Activated gamma-delta T cell treated with anti-CD3 and anti-CD28 coated beads, Interleukin-2, amount 50 U/mL, for 16 hours (primary cell): Measurements from ENCODE around the gene PATL2.
"Not testable (repeated sequence)": the region's sequence is repeated elsewhere in the genome, so short reads cannot be mapped to it uniquely, and the experiment has no call there.

Experiments
- DNase-seq: peaks from one replicate; pipeline ENCODE4 v3.0.0-alpha.2; 2020; ENCODE audit warnings: low read depth

Gene PATL2

DNA sequence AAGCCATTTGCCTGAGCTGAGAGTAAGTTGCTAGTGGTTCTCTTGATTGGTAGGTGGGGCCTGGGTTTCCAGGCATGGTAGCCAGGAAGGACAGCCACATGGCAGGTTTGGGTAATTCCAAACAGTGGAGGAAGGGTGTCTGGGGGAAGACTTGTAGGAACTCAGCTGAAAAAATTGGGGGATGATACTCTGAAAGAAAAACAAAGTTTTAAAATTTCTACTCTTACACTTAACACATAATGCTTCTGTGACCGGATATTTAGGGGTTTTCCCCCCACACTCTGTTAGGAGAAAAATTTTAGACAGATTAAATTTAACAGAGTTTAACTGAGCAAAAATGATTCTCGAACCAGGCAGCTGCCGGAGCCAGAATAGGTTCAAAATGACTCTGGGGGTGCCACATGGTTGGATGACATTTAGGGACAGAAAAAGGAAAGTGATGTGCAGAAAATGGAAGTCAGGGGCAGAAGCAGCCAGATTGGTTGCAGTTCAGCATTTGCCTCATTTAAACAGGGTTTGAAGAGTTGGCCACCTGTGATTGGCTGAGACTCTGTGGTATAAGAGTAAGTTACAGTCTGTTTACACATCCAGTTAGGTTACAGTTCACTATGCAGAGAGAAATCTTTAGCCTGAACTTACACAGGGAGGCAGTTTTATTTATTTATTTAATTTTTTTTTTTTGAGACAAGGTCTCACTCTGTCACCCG is 8.3 kb upstream of the PATL2 start:
- DNase-seq = no peak

DNA sequence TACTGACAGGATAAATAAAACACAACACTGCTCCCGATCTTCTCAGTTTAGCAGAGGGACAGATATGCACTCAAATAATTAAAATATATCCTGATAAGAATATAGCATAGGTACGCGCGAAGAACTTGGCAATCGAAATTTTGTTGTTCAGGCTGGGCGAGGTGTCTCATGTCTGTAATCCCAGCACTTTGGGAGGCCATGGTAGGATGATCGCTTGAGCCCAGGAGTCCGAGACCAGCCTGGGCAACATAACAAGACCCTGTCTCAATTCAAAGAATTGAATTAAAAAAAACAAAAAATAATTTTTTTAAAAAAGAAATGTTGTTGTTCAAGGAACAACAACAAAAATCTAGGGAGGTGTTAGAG is 7.8 kb upstream of the PATL2 start:
- no peak for DNase-seq

DNA sequence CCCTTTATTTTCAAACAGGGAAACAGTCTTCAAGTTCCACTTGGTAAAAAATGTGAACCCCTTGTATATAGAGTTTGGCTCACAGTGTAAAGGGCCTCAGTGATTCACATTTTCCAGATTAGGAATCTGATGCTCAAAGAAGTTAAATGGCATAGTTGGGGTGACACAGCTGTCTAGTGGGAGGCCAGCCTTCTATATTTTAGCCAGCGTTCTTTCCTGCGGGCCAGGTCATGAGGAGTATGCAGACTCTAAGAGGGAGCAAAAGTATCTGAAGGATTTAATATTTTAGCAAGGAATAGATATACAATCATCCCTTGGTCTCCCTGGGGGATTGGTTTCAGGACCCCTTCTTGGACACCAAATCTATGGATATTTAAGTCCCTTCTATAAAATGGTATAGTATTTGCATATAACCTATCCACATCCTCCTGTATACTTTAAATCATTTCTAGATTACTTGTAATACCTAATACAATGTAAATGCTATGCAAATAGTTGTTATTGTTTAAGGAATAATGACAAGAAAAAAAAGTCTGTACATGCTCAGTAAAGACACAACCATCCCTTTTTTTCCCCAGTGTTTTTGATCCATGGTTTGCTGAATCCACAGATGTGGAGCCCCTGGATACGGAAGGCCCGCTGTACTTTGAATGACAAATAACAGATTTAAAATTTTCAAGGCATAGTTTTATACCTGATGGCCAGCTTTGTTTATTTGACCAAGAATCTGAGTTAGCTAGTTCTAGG is 7.2 kb upstream of the PATL2 start:
- DNase-seq = no peak

- DNase-seq = no peak
Measured at GRCh38 chr15:44716983-44717602, 6.0 kb upstream of the PATL2 start.

DNA sequence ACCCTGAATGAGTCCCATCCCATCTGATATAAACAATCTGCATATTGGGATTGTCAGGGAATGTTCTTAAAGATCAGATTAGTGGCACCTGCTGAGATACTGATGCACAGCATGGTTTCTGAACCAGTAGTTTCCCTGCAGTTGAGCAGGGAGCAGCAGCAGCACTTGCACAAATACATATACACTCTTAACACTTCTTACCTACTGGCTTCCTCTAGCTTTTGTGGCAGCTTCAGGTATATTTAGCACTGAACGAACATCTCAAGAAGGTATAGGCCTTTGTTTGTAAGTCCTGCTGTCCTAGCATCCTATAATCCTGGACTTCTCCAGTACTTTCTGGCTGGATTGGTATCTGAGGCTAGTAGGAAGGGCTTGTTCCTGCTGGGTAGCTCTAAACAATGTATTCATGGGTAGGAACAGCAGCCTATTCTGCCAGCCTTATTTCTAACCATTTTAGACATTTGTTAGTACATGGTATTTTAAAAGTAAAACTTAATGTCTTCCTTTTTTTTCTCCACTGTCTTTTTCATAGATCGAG is 4.7 kb upstream of the PATL2 start:
- no peak for DNase-seq

GRCh38 chr15:44715142-44715796 is 4.1 kb upstream of the PATL2 start:
- no peak for DNase-seq

- no peak for DNase-seq
Measured at GRCh38 chr15:44713006-44713966, 2.2 kb upstream of the PATL2 start.

DNA sequence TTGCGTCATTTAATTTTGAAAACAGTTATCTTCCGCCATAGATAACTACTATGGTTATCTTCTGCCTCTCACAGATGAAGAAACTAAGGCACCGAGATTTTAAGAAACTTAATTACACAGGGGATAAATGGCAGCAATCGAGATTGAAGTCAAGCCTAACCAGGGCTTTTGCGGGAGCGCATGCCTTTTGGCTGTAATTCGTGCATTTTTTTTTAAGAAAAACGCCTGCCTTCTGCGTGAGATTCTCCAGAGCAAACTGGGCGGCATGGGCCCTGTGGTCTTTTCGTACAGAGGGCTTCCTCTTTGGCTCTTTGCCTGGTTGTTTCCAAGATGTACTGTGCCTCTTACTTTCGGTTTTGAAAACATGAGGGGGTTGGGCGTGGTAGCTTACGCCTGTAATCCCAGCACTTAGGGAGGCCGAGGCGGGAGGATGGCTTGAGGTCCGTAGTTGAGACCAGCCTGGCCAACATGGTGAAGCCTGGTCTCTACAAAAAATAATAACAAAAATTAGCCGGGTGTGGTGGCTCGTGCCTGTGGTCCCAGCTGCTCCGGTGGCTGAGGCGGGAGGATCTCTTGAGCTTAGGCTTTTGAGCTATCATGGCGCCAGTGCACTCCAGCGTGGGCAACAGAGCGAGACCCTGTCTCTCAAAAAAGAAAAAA is 1.4 kb upstream of the PATL2 start:
- DNase-seq = peak; percentile 57

GRCh38 chr15:44711743-44712345 is 721 bp upstream of the PATL2 start:
- peak; percentile 39 for DNase-seq

DNA sequence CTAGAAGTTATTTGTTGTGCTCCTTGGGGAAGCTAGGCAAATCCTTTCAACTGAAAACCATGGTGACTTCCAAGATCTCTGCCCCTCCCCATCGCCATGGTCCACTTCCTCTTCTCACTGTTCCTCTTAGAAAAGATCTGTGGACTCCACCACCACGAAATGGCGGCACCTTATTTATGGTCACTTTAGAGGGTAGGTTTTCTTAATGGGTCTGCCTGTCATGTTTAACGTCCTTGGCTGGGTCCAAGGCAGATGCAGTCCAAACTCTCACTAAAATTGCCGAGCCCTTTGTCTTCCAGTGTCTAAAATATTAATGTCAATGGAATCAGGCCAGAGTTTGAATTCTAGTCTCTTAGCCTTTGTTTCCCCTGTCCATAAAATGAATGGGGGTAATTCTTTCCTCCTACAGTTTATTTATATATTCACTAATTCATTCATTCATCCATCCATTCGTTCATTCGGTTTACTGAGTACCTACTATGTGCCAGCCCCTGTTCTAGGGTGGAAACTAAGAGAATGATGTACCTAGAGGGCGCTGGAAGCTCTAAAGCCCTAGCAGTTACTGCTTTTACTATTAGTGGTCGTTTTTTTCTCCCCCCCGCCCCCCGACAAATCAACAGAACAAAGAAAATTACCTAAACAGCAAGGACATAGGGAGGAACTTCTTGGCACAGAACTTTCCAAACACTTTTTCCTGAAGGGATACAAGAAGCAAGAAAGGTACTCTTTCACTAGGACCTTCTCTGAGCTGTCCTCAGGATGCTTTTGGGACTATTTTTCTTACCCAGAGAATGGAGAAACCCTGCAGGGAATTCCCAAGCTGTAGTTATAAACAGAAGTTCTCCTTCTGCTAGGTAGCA is 657 bp downstream of the PATL2 start:
- peak; percentile 26 for DNase-seq

GRCh38 chr15:44706946-44707636 is 4.0 kb downstream of the PATL2 start:
- DNase-seq = no peak

GRCh38 chr15:44706401-44706800 is 4.7 kb downstream of the PATL2 start:
- DNase-seq = no peak

DNA sequence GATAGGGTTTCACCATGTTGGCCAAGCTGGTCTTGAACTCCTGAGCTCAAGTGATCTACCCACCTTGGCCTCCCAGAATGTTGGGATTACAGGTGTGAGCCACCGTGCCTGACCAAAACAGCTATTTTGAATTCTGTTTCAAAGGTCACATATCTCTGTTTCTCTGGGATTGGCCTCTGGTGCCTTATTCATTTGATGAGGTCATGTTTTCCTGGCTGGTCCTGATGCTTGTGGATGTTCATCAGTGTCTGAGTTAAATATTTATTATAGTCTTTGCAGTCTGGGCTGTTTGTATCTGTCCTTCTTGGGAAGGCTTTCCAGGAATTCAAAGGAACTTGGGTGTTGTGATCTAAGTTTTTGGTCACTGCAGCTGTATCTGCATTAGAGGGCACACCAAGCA is 5.1 kb downstream of the PATL2 start:
- DNase-seq = no peak

DNA sequence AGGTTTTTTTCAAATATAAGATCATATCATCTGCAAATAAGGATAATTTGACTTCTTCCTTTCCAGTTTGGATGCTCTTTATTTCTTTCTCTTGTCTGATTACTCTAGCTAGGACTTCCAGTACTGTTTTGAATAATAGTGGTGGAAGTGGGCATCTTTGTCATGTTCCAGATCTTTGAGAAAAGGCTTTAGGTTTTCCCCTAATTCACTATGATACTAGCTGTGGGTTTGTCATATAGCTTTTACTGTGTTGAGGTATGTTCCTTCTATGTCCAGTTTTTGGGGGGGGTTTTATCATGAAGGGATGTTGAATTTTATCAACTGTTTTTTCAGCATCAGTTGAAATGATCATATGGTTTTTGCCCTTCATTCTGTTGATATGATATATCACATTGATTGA is 10.4 kb downstream of the PATL2 start:
- not testable (repeated sequence) for DNase-seq

- DNase-seq = no peak
Measured at GRCh38 chr15:44698641-44699040, 12.5 kb downstream of the PATL2 start.

DNA sequence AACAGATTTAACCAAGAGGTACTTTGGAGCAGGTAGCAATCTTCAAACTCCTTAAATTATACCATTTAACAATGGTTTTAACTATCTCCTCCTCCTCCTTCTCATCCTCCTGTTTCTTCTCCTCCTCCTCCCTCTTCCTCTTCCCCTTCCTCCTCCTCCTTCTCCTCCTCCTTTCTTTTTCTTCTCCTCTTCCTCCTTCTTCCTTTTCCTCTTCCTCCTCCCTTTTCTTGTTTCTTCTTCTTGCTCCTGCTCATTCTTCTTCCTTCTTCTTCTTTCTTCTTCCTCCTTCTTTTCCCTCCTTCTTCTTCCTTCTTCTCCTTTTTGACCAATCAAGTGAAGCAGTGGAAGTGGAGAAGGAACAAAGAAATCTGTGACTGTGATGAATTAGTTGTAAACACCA is 14.1 kb downstream of the PATL2 start:
- DNase-seq = no peak

DNA sequence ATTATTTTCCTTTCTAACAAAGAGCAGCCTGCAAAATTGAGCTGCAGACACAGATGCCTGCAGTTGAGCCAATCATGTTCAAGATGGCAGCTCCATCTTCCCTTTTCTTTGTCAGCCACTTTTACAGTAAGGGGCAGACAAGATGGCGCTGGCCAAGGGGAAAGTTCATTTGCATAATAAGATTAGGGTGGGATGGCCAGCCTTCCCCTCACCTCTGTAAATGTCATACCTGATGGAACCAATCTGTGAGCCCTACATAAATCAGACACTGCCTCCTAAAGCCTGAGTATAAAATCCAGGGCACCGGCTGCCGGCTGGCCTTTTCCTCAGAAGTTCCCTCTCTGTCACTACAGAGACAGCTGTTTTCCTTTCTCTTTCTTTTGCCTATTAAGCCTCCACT is 15.8 kb downstream of the PATL2 start:
- no peak for DNase-seq

DNA sequence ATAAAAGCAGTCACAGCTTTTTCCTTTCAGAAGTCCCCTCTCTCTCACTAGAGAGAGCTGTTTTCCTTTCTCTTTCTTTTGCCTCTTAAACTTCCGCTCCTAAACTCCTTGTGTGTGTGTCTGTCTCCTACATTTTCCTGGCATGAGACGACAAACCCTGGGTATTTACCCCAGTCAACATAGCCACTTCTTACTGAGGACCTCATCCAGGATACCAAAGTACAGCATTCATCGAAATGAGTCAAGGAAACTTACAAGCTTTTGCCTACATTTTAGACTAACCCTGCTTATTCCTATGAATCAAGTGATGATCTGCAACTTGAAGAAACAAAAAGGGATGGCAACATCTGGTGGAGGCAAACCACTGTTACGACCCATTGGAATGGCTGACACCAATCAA is 16.7 kb downstream of the PATL2 start:
- DNase-seq = no peak

- no peak for DNase-seq
Measured at GRCh38 chr15:44692659-44693058, 18.5 kb downstream of the PATL2 start.
